NB4 (cell line): Measurements from ENCODE around the gene VILL.
A peak's percentile ranks its signal among the peaks of the same experiment; 100 is the strongest.

Experiments used
- DNase-seq: peaks from one replicate; pipeline ENCODE4 v3.0.0; 2010; ENCODE audit warnings: low read depth
- H3K4me3 ChIP-seq: one replicate; pipeline ENCODE4 v1.5.1; 2011; ENCODE audit warnings: mild to moderate bottlenecking, low read depth, low read length, moderate library complexity
- CTCF ChIP-seq: IDR thresholded peaks from one replicate; pipeline ENCODE4 v1.5.1; 2012; ENCODE audit warnings: low read depth, low read length
- MAX ChIP-seq: IDR thresholded peaks from 2 replicates; pipeline ENCODE4 v1.6.1; 2011; ENCODE audit warnings: low read depth, low read length
- MYC ChIP-seq: IDR thresholded peaks from 2 replicates; pipeline ENCODE4 v1.6.1; 2011; ENCODE audit warnings: low read depth, low read length
- POLR2A ChIP-seq: IDR thresholded peaks from 2 replicates; pipeline ENCODE4 v1.6.1; 2011; ENCODE audit warnings: mild to moderate bottlenecking; ENCODE audit not compliant: insufficient read length; ENCODE audit errors: extremely low read depth

The VILL gene

GRCh38 chr3:37967260-37967881 is 23.2 kb upstream of the VILL start:
- TF ChIP-seq CTCF = peak; percentile 89
- no peak for TF ChIP-seq MYC
- DNase-seq = peak; percentile 59
- no peak overlapping the region for H3K4me3 ChIP-seq

- TF ChIP-seq MAX (no peak), CTCF (no peak), MYC (no peak), POLR2A (no peak)
- no peak for DNase-seq
These were observed 22.4 kb upstream of the VILL start for GRCh38 chr3:37968199-37968598.

GRCh38 chr3:37968813-37969595 is 21.6 kb upstream of the VILL start:
- TF ChIP-seq CTCF = no peak
- no peak for TF ChIP-seq POLR2A
- no peak for TF ChIP-seq MYC
- TF ChIP-seq MAX = no peak
- H3K4me3 ChIP-seq = no peak overlapping the region
- DNase-seq = no peak

More at GRCh38 chr3:37968199-37968598, 22.4 kb upstream of the VILL start:
- no peak overlapping the region for H3K4me3 ChIP-seq

- TF ChIP-seq MAX (no peak), MYC (no peak), POLR2A (no peak), CTCF (no peak)
- no peak overlapping the region for H3K4me3 ChIP-seq
- DNase-seq = peak; percentile 40
These were observed 20.9 kb upstream of the VILL start for GRCh38 chr3:37969596-37970100.

GRCh38 chr3:37970802-37971201 is 19.8 kb upstream of the VILL start:
- DNase-seq = no peak
- TF ChIP-seq MAX (no peak), MYC (no peak), CTCF (no peak), POLR2A (no peak)
- no peak overlapping the region for H3K4me3 ChIP-seq
